Adrenal gland (tissue), 12 donors: ENCODE measurements around the gene PEX5. TPM values are rescaled to one million over a fixed set of nuclear protein-coding genes. Genes with fewer than 3 reads are reported as not detected.
"Not testable (repeated sequence)": the region's sequence is repeated elsewhere in the genome, so short reads cannot be mapped to it uniquely, and the experiment has no call there.

Source experiments
- DNase-seq, 7 donors: peaks; one replicate each; pipeline ENCODE4 v3.0.0-alpha.2; 2019 to 2020
- H3K27ac ChIP-seq, 5 donors: fragments of 200-600 bp; sonication (generic) in 4 of 5; 1 replicate in 3 of 5; 2 replicates in 2 of 5; pipeline versions ENCODE4 v1.5.1 to v1.8.0; 2016 to 2020; ENCODE audit warnings: mild to moderate bottlenecking in 1 of 5
- H3K27me3 ChIP-seq: fragments of 200-600 bp; 2 replicates; pipeline ENCODE4 v1.8.0; 2021
- H3K36me3 ChIP-seq, 2 donors: fragments of 200-600 bp; replicated peaks in 1 of 2; 1 replicate in 1 of 2; 2 replicates in 1 of 2; pipeline versions ENCODE4 v1.5.1 to v1.8.0; 2018 to 2022
- H3K4me1 ChIP-seq, 2 donors: fragments of 200-600 bp; replicated peaks in 1 of 2; 1 replicate in 1 of 2; 2 replicates in 1 of 2; pipeline versions ENCODE4 v1.5.1 to v1.8.0; 2018 to 2021
- H3K4me3 ChIP-seq, 4 donors: fragments of 200-600 bp; sonication (generic) in 3 of 4; one replicate each; pipeline ENCODE4 v1.5.1; 2016 to 2018
- H3K9me3 ChIP-seq, 3 donors: fragments of 200-600 bp; sonication (generic) in 1 of 3; replicated peaks in 1 of 3; 1 replicate in 2 of 3; 2 replicates in 1 of 3; pipeline versions ENCODE4 v1.5.1 to v1.8.0; 2016 to 2021
- POLR2A ChIP-seq, 2 donors: fragments of 450-650 bp; IDR thresholded peaks; one replicate each; pipeline ENCODE4 v1.6.1; 2017; ENCODE audit warnings: antibody characterized with exemption in 2 of 2, mild to moderate bottlenecking in 2 of 2, moderate library complexity in 1 of 2
- WGBS, 4 donors: extraction: QIAGEN DNeasy Blood & Tissue Kit in 2 of 4; methylation state at CpG; one replicate each; pipeline versions ENCODE4 v1.1.5 to v1.1.7; 2013 to 2017; 5-methylcytosine and 5-hydroxymethylcytosine counted together
- intact Hi-C, 2 donors: fragments of 100-400 bp; cut with DNase I; formaldehyde crosslinking; loops; one replicate each; pipeline versions ENCODE4 v1.14.1 to v1.15.0; 2022 to 2023
- polyA plus RNA-seq, 3 donors: library from polyadenylated mRNA; stranded (reverse); fragments of 200-250 nt in 2 of 3; fragments of 350-450 nt in 1 of 3; fragmentation: Illumina TruSeq in 1 of 3; extraction: RNeasy Lipid Tissue Mini Kit (QIAGEN cat#74804) in 1 of 3; gene quantifications; one replicate each; pipeline ENCODE4 v1.2.3, GENCODE V29; 2013 to 2014
- total RNA-seq, 9 donors: library from RNA; depleted of rRNA in 4 of 9; stranded (reverse); fragments of >200 nt in 4 of 9; fragments of 120-200 nt in 1 of 9; fragmentation: NEBNext Ultra II Directional in 1 of 9; extraction: Animal tissue kit (Norgen Biotek cat#: 25700) in 1 of 9; gene quantifications; one replicate each; pipeline versions ENCODE4 v1.1.0 to v1.2.4, GENCODE V29; 2013 to 2023
- TF ChIP-seq, protein P1 (sequence below), 6 experiments: fragments of 450-650 bp in 4 of 6; fragments of 200-600 bp in 2 of 6; sonication (generic) in 1 of 6; IDR thresholded peaks; 1 replicate in 5 of 6; 2 replicates in 1 of 6; pipeline versions ENCODE4 v1.5.1 to v1.8.0; 2016 to 2021; ENCODE audit warnings: antibody characterized with exemption in 6 of 6, mild to moderate bottlenecking in 2 of 6, moderate library complexity in 1 of 6
- donor health status: healthy with polysubstance abuse.
- donor health status: Bipolar disorder and iron deficiency.
- donor health status: DM: yes; HTN: yes; CAD: no.
- donor health status: DM: no; HTN: no; CAD: no.
- donor health status: DM: no; HTN: no; CAD: no.
- donor health status: DM: yes; HTN: yes; CAD: no.

PEX5 gene
- total and polyA plus RNA-seq, 12 donors: 22.4 to 65.0 (median 36.7) TPM

DNA sequence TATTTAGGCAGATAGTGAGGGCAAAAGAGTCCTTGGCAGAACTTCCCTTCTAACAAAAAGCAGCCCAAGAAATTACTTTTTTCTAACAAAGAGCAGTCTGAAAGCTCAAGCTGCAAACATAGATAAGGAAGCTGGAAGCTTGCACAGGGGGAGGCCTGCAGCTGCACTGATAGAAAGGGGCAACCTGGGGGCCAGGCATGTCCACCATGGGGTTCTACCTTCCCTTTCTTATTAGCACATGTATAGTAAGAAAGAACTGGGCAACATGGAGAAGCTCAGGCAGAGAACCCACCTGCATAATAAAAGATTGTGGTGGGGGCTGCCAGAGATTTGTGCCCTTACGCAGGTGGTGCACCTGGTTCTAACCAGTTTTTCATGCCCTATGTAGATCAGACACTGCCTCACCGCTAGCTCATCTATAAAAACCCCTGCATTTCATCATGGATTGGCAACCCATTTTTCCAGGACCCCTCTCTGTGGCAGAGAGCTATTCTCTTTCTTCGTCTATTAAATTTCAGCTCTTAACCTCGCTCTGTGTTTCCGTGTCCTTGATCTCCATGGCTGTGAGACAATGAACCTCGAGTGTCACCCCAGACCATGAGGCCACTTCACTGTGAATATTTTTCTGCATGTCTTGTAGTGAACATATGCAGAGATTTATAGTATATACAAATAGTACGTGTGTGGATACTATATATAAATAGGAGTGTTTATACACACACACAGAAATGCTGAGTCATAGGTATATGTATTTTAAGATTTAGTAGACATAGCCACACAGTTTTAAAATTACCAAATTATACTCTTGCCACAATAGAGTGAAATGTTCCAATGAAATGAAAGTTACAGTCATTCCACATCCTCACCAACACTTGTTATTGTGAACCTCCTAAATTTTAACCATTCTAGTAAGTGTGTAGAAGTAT lies 53.0 kb downstream of the PEX5 start:
- Histone ChIP-seq H3K27me3 (no peaks in the 10 kb centered on the region), H3K9me3 (no peaks in the 10 kb centered on the region), H3K27ac (no peak overlapping the region), H3K4me1 (no peaks in the 10 kb centered on the region), H3K36me3 (no peaks in the 10 kb centered on the region), H3K4me3 (no peak overlapping the region)
- intact Hi-C loops: no loop called here
- TF ChIP-seq, protein P1, sequence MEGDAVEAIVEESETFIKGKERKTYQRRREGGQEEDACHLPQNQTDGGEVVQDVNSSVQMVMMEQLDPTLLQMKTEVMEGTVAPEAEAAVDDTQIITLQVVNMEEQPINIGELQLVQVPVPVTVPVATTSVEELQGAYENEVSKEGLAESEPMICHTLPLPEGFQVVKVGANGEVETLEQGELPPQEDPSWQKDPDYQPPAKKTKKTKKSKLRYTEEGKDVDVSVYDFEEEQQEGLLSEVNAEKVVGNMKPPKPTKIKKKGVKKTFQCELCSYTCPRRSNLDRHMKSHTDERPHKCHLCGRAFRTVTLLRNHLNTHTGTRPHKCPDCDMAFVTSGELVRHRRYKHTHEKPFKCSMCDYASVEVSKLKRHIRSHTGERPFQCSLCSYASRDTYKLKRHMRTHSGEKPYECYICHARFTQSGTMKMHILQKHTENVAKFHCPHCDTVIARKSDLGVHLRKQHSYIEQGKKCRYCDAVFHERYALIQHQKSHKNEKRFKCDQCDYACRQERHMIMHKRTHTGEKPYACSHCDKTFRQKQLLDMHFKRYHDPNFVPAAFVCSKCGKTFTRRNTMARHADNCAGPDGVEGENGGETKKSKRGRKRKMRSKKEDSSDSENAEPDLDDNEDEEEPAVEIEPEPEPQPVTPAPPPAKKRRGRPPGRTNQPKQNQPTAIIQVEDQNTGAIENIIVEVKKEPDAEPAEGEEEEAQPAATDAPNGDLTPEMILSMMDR (IDR thresholded peaks at IDR 0.05): no peak
- no peak for TF ChIP-seq POLR2A (IDR thresholded peaks at IDR 0.05)
- WGBS, 4 donors: 60 to 80% (median 69%) methylated on average over 7 of the region's 7 CpGs
- no peak for DNase-seq

DNA sequence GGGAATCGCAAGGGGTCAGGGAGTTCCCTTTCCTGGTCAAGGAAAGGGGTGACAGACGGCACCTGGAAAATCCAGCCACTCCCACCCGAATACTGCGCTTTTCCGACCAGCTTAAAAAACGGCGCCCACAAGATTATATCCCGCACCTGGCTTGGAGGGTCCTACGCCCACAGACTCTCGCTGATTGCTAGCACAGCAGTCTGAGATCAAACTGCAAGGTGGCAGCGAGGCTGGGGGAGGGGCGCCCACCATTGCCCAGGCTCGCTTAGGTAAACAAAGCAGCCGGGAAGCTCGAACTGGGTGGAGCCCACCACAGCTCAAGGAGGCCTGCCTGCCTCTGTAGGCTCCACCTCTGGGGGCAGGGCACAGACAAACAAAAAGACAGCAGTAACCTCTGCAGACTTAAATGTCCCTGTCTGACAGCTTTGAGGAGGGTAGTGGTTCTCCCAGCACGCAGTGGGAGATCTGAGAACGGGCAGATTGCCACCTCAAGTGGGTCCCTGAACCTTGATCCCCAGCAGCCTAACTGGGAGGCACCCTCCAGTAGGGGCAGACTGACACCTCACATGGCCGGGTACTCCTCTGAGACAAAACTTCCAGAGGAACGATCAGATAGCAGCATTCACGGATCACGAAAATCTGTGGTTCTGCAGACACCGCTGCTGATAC lies 62.0 kb downstream of the PEX5 start:
- DNase-seq, H3K4me1 ChIP-seq, H3K36me3 ChIP-seq, intact Hi-C loops, H3K9me3 ChIP-seq, H3K4me3 ChIP-seq, H3K27me3 ChIP-seq, H3K27ac ChIP-seq: not testable (repeated sequence)
- WGBS, 4 donors: 71 to 88% (median 81%) methylated on average over 16 to 19 of the region's 22 CpGs

DNA sequence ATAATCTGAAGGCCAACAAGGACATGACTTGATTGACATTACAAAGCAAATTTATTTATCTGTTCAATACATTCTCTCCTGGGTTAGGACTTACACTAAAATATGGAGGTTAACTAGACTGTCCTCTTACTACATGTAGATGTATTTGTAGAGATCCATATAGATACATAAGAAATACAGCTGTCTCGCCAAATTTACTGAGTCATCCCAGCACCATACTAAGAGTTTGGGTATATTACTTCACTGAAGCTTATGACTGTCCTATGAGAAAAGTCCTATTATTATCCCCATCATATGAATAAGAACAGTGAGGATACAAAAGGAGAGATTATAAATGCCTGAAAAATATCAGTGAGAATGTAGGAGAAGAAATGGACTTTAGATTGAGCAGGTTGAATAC lies 69.6 kb downstream of the PEX5 start:
- no peak for DNase-seq
- no peak overlapping the region for H3K4me3 ChIP-seq
- intact Hi-C loops: no loop called here
- H3K4me1 ChIP-seq: no peaks in the 10 kb centered on the region
- H3K36me3 ChIP-seq: no peaks in the 10 kb centered on the region
- no peaks in the 10 kb centered on the region for H3K9me3 ChIP-seq
- no peaks in the 10 kb centered on the region for H3K27me3 ChIP-seq
- H3K27ac ChIP-seq: no peak overlapping the region
- TF ChIP-seq POLR2A (IDR thresholded peaks at IDR 0.05): no peak
- TF ChIP-seq, protein P1 (IDR thresholded peaks at IDR 0.05): no peak
- 72 to 93% (median 91%) methylated on average over 1 of the region's 1 CpG for WGBS, 4 donors

Other genes with a start within 250 kb of the PEX5 start
- not detected for gene RNU7-1, start 245.9 kb upstream of the PEX5 start, total RNA-seq
- gene RNU7-1, start 245.9 kb upstream of the PEX5 start, polyA plus RNA-seq: not detected
- 100 to 1,000 TPM; 152 to 505 (median 283) TPM for gene C12orf57, start 245.7 kb upstream of the PEX5 start, total RNA-seq
- 100 to 1,000 TPM in 2 of 3 donors, 10 to 100 TPM in 1; 58.4 to 335 (median 271) TPM for gene C12orf57, start 245.7 kb upstream of the PEX5 start, polyA plus RNA-seq
- gene PTPN6, start 238.3 kb upstream of the PEX5 start, total RNA-seq: 10 to 100 TPM; 24.5 to 86.2 (median 63.0) TPM
- gene PTPN6, start 238.3 kb upstream of the PEX5 start, polyA plus RNA-seq: 100 to 1,000 TPM in 2 of 3 donors, 10 to 100 TPM in 1; 36.2 to 204 (median 127) TPM
- 100 to 1,000 TPM; 158 to 344 (median 227) TPM for gene PHB2, start 219.0 kb upstream of the PEX5 start, total RNA-seq
- gene PHB2, start 219.0 kb upstream of the PEX5 start, polyA plus RNA-seq: 100 to 1,000 TPM; 128 to 222 (median 131) TPM
- 10 to 100 TPM; 21.9 to 81.9 (median 39.9) TPM for gene EMG1, start 218.8 kb upstream of the PEX5 start, total RNA-seq
- 10 to 100 TPM; 14.2 to 43.1 (median 15.6) TPM for gene EMG1, start 218.8 kb upstream of the PEX5 start, polyA plus RNA-seq
- gene LPCAT3, start 171.2 kb upstream of the PEX5 start, total RNA-seq: 100 to 1,000 TPM in 2 of 9 donors, 10 to 100 TPM in 7; 28.5 to 146 (median 79.8) TPM
- gene LPCAT3, start 171.2 kb upstream of the PEX5 start, polyA plus RNA-seq: 10 to 100 TPM; 40.4 to 87.5 (median 49.3) TPM
- gene C1S, start 129.0 kb upstream of the PEX5 start, total RNA-seq: 100 to 1,000 TPM in 8 of 9 donors, 10 to 100 TPM in 1; 51.5 to 582 (median 295) TPM
- 100 to 1,000 TPM; 171 to 234 (median 229) TPM for gene C1S, start 129.0 kb upstream of the PEX5 start, polyA plus RNA-seq
- gene C1R, start 97.2 kb upstream of the PEX5 start, total RNA-seq: 1,000 to 10,000 TPM in 1 of 9 donors, 100 to 1,000 TPM in 7, 10 to 100 TPM in 1; 10.3 to 1,160 (median 439) TPM
- gene C1R, start 97.2 kb upstream of the PEX5 start, polyA plus RNA-seq: 100 to 1,000 TPM; 256 to 425 (median 307) TPM
- 100 to 1,000 TPM in 8 of 9 donors, 10 to 100 TPM in 1; 33.3 to 407 (median 159) TPM for gene C1RL, start 80.5 kb upstream of the PEX5 start, total RNA-seq
- gene C1RL, start 80.5 kb upstream of the PEX5 start, polyA plus RNA-seq: 100 to 1,000 TPM; 120 to 186 (median 156) TPM
- 10 to 100 TPM in 3 of 9 donors, 1 to 10 TPM in 6; 2.0 to 17.0 (median 9.0) TPM for gene RBP5, start 60.8 kb upstream of the PEX5 start, total RNA-seq
- 10 to 100 TPM in 2 of 3 donors, 1 to 10 TPM in 1; 8.7 to 17.8 (median 15.0) TPM for gene RBP5, start 60.8 kb upstream of the PEX5 start, polyA plus RNA-seq
- gene CLSTN3, start 59.3 kb upstream of the PEX5 start, total RNA-seq: 100 to 1,000 TPM in 1 of 9 donors, 10 to 100 TPM in 7, 1 to 10 TPM in 1; 9.3 to 175 (median 43.7) TPM
- 10 to 100 TPM; 41.5 to 84.8 (median 41.8) TPM for gene CLSTN3, start 59.3 kb upstream of the PEX5 start, polyA plus RNA-seq
- gene ACSM4, start 114.4 kb downstream of the PEX5 start, total RNA-seq: not detected
- not detected for gene ACSM4, start 114.4 kb downstream of the PEX5 start, polyA plus RNA-seq